ENCODE measurements around the gene POLD4. TPM values are rescaled to one million over a fixed set of nuclear protein-coding genes. Genes with fewer than 3 reads are reported as not detected.

Gene POLD4
- total and polyA plus RNA-seq, 2 of the 13 experiments (the other 11 are each of a cell fraction or from before 2014, with no cell fraction given), result 10.5 to 27.4 TPM

DNA sequence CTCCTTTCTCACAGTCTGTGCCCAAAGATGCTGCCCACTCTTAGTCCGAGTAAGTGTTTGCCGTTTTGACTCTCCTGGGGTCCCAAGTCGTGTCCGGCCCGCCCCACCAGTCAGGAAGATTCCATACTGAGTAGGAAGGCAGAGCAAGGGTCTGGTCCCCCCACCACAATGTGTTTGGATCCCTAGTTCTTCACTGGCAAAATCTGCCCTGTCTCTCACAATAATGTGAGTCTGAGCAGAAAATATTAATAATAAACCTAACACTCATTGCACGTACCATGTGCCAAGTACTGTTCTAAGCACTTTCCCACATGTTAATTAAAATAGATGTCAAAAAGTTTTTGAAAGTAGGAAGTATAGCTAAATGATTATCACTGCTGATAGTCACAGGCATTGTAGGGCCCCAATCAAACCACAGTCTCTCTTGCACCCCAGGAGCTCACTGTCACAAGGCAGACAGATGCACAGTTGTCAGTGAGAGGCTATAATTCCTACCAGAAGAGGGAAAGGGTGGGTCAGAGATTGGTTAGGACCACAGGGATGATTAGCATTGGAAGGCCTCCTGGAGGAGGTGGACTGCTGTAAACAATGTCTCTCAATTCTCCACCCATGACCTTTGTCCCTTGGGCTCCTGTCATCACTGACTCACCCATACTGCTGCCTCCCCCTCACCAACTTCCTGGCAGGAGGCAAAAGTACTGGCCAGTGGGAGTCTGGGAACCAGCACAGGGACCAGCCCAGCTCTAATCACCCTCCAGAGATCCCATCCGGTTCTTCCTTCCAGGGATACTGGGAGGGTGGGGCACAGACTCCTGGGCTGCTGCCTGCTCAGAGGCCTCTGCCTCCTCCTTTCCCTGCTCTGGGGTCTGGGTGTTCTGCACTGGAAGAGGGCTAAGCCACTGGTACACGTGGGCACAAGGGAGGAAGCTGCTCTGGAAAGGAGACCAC lies 1.0 kb upstream of the POLD4 start (continued):
- TF ChIP-seq PAXIP1 (CRISPR knock-in tag; conservative IDR thresholded peaks at IDR 0.05) (peak; percentile 89), NONO (IDR thresholded peaks at IDR 0.05) (no peak), NONO (CRISPR knock-in tag; conservative IDR thresholded peaks at IDR 0.05) (no peak), ATF7 (IDR thresholded peaks at IDR 0.05) (no peak), ATF7 (CRISPR knock-in tag; IDR thresholded peaks at IDR 0.05) (no peak; the same call in 1 of the 2 replicates), ZNF136 (CRISPR knock-in tag; IDR thresholded peaks at IDR 0.05; ENCODE audit: low read depth) (no peak), MED1 (CRISPR knock-in tag; IDR thresholded peaks at IDR 0.05) (peak; percentile 73), IRF1 (CRISPR knock-in tag; IDR thresholded peaks at IDR 0.05; ENCODE audit: low read depth) (no peak), GFI1 (CRISPR knock-in tag; IDR thresholded peaks at IDR 0.05; ENCODE audit: borderline replicate concordance) (peak; percentile 19; the same call in 1 of the 2 replicates), ZNF549 (CRISPR knock-in tag; IDR thresholded peaks at IDR 0.05) (no peak), ZNF639 (CRISPR knock-in tag; conservative IDR thresholded peaks at IDR 0.05) (0 out of 2 replicates have a peak, but pooled peaks have one; percentile 56), ZNF878 (CRISPR knock-in tag; IDR thresholded peaks at IDR 0.05) (peak; percentile 50; the same call in 1 of the 2 replicates), CENPT (CRISPR knock-in tag; IDR thresholded peaks at IDR 0.05; ENCODE audit: low read depth) (no peak), LCORL (IDR thresholded peaks at IDR 0.05) (no peak), LCORL (CRISPR knock-in tag; IDR thresholded peaks at IDR 0.05) (peak; percentile 76), ARID5B (CRISPR knock-in tag; IDR thresholded peaks at IDR 0.05) (peak; percentile 75)
- TF ChIP-seq, protein P1, sequence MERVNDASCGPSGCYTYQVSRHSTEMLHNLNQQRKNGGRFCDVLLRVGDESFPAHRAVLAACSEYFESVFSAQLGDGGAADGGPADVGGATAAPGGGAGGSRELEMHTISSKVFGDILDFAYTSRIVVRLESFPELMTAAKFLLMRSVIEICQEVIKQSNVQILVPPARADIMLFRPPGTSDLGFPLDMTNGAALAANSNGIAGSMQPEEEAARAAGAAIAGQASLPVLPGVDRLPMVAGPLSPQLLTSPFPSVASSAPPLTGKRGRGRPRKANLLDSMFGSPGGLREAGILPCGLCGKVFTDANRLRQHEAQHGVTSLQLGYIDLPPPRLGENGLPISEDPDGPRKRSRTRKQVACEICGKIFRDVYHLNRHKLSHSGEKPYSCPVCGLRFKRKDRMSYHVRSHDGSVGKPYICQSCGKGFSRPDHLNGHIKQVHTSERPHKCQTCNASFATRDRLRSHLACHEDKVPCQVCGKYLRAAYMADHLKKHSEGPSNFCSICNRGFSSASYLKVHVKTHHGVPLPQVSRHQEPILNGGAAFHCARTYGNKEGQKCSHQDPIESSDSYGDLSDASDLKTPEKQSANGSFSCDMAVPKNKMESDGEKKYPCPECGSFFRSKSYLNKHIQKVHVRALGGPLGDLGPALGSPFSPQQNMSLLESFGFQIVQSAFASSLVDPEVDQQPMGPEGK (CRISPR knock-in tag; IDR thresholded peaks at IDR 0.05), result peak; percentile 71
